A673 (cell line): ENCODE results near the gene RALGAPB. TPM values are rescaled to one million over a fixed set of nuclear protein-coding genes. Genes with fewer than 3 reads are reported as not detected.

Experiments
- BruUV-seq: library from RNA; stranded (reverse); fragments of 400-500 nt; replicated peaks from 2 replicates; lab custom pipeline; 2021; lab: Mats Ljungman, UMichigan
- CTCF ChIA-PET: fragments of 300-600 bp; sonication (Branson Sonifier 250); formaldehyde crosslinking; loops from one replicate; lab custom pipeline; 2022; ENCODE audit warnings: antibody characterized with exemption; lab: Charles Lee
- POLR2A ChIA-PET: fragments of 300-600 bp; sonication (Branson Sonifier 250); formaldehyde crosslinking; loops from one replicate; lab custom pipeline; 2022; ENCODE audit warnings: antibody characterized with exemption; ENCODE audit not compliant: low non-redundant PET; lab: Charles Lee
- DNase-seq: peaks from one replicate; pipeline ENCODE4 v3.0.0-alpha.2; 2015; ENCODE audit warnings: low spot score
- H3K27ac ChIP-seq: fragments of 200-600 bp; sonication (generic); 2 replicates; pipeline ENCODE4 v1.5.1; 2016; ENCODE audit warnings: mixed run types, low read depth, mild to moderate bottlenecking, mixed read lengths, antibody characterized with exemption, low read length; ENCODE audit not compliant: poor library complexity, severe bottlenecking
- H3K27me3 ChIP-seq: fragments of 200-600 bp; sonication (generic); replicated peaks from 2 replicates; pipeline ENCODE4 v1.6.1; 2017; ENCODE audit warnings: mixed run types, low read depth, mild to moderate bottlenecking, mixed read lengths, antibody characterized with exemption, low read length; ENCODE audit not compliant: insufficient read depth, poor library complexity
- H3K36me3 ChIP-seq: fragments of 200-600 bp; sonication (generic); 2 replicates; pipeline ENCODE4 v1.6.1; 2016; ENCODE audit warnings: mixed run types, mild to moderate bottlenecking, mixed read lengths, antibody characterized with exemption, low read length; ENCODE audit not compliant: insufficient read depth, poor library complexity, severe bottlenecking
- H3K4me1 ChIP-seq: fragments of 200-600 bp; sonication (generic); 2 replicates; pipeline ENCODE4 v1.6.1; 2017; ENCODE audit warnings: mixed run types, mild to moderate bottlenecking, mixed read lengths, antibody characterized with exemption, low read length; ENCODE audit not compliant: insufficient read depth, poor library complexity, severe bottlenecking
- H3K4me3 ChIP-seq: fragments of 200-600 bp; sonication (generic); 2 replicates; pipeline ENCODE4 v1.5.1; 2016; ENCODE audit warnings: low read depth, mixed run types, mild to moderate bottlenecking, mixed read lengths, low read length; ENCODE audit not compliant: poor library complexity, severe bottlenecking
- H3K9me3 ChIP-seq: fragments of 200-600 bp; sonication (generic); 2 replicates; pipeline ENCODE4 v1.6.1; 2016; ENCODE audit warnings: mixed run types, low read depth, mild to moderate bottlenecking, mixed read lengths, antibody characterized with exemption, low read length; ENCODE audit not compliant: poor library complexity, severe bottlenecking
- CTCF ChIP-seq: fragments of 300-800, 200-600 bp; sonication (generic); conservative IDR thresholded peaks from 2 replicates; pipeline ENCODE4 v1.5.1; 2017; ENCODE audit warnings: low read depth, mild to moderate bottlenecking, antibody characterized with exemption, low read length, moderate library complexity, mixed read lengths
- EZH2 ChIP-seq: fragments of 200-600 bp; sonication (generic); IDR thresholded peaks from 2 replicates; pipeline ENCODE4 v1.6.1; 2017; ENCODE audit warnings: borderline replicate concordance, low read depth, mild to moderate bottlenecking, mixed read lengths, antibody characterized with exemption, low read length; ENCODE audit not compliant: poor library complexity, severe bottlenecking
- intact Hi-C: fragments of 100-400 bp; cut with micrococcal nuclease; formaldehyde crosslinking; loops from one replicate; pipeline ENCODE4 v1.10.0; 2022; ENCODE audit not compliant: unreplicated experiment
- total RNA-seq: library from RNA; stranded (reverse); gene quantifications from 2 replicates; pipeline ENCODE4 v1.2.3, GENCODE V29; 2021

The RALGAPB gene
- total RNA-seq, 1 experiment from 2014 or later, result 34.4 TPM

GRCh38 chr20:38450412-38450975 is 22.1 kb upstream of the RALGAPB start:
- H3K4me3 ChIP-seq, result no peak overlapping the region
- intact Hi-C loops, result no loop called here
- ChIA-PET CTCF (no interaction called here), POLR2A (no interaction called here)
- no peaks in the 10 kb centered on the region for H3K9me3 ChIP-seq
- H3K4me1 ChIP-seq, result peaks cover 10% of the 10 kb centered on the region
- H3K27ac ChIP-seq, result no peak overlapping the region
- DNase-seq, result no peak
- TF ChIP-seq EZH2 (no peak), CTCF (no peak)
- H3K27me3 ChIP-seq, result no peaks in the 10 kb centered on the region
- no TSS peak for BruUV-seq
- H3K36me3 ChIP-seq, result peaks cover 12% of the 10 kb centered on the region

DNA sequence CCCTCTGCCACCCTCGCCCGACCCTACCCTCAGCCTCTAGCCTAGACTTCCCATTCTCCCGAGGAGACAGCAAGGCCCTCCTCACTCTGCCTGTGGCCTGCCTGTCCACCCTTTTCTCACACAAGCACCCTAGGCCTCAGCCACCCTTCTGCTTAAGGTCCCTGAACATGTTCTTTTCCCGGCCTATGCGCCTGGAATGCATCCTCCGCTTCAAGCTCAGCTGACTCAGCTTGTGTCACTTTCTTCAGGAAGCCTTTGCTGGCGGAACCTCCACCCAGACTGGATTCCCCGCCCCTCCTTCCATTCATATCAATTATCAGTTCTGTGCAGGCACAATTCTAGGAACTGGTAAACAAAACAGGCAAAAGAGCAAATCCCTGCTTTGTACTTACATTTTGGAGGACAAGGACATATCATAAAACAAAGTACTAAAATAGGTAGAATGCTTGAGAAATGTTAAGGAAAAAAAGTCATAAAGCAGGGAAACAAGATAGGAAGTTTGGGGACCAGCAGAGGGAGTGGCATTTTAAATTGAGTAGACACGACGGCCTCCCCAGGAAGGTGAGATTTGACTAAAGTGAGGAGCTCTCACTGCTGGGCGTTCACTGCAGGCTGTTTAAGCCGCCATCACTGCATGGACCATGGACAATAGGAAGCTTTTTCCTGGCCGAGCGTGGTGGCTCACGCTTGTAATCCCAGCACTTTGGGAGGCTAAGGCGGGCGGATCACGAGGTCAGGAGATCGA is 19.6 kb upstream of the RALGAPB start:
- no peaks in the 10 kb centered on the region for H3K27me3 ChIP-seq
- intact Hi-C loops, result no loop called here
- no peak overlapping the region for H3K27ac ChIP-seq
- ChIA-PET POLR2A (no interaction called here), CTCF (no interaction called here)
- BruUV-seq, result no TSS peak
- H3K9me3 ChIP-seq, result no peaks in the 10 kb centered on the region
- peaks cover 12% of the 10 kb centered on the region for H3K36me3 ChIP-seq
- no peak for DNase-seq
- no peak overlapping the region for H3K4me3 ChIP-seq
- H3K4me1 ChIP-seq, result no peaks in the 10 kb centered on the region
- TF ChIP-seq CTCF (no peak), EZH2 (no peak)

DNA sequence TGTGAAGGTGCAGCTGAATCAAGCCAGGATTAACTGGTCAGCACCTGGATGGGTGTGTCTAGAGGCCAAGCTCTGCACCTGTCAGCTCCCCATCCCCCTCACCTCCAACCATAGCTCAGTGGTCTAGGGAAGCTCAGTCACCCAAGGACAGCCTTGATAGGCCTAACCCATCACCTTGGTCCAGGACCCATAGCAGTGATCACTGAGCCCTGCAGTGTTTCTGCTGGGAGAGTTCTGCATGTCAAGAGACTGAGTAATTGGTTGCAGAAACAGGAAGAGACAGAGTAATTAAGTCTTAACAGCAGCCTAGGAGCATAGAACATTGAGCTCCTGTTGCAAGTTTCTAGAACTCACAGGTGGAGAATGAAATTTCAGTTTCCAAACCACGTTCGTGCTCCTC is 18.7 kb upstream of the RALGAPB start:
- Histone ChIP-seq H3K27ac (no peak overlapping the region), H3K36me3 (peaks cover 12% of the 10 kb centered on the region), H3K9me3 (no peaks in the 10 kb centered on the region), H3K27me3 (no peaks in the 10 kb centered on the region), H3K4me3 (no peak overlapping the region), H3K4me1 (no peaks in the 10 kb centered on the region)
- ChIA-PET POLR2A (no interaction called here), CTCF (no interaction called here)
- no peak for DNase-seq
- TF ChIP-seq EZH2, result no peak
- TF ChIP-seq CTCF, result no peak
- BruUV-seq, result no TSS peak
- intact Hi-C loops, result no loop called here
